OCI-LY7 (cell line): ENCODE results near the gene GBGT1. TPM values are rescaled to one million over a fixed set of nuclear protein-coding genes. Genes with fewer than 3 reads are reported as not detected.
"Not testable (repeated sequence)": the region's sequence is repeated elsewhere in the genome, so short reads cannot be mapped to it uniquely, and the experiment has no call there.

Source experiments
- BruUV-seq: library from RNA; stranded (reverse); fragments of 400-500 nt; replicated peaks from 2 replicates; lab custom pipeline; 2021; lab: Mats Ljungman, UMichigan
- CTCF ChIA-PET: fragments of 300-600 bp; sonication (Branson Sonifier 250); formaldehyde crosslinking; loops from one replicate; lab custom pipeline; 2022; ENCODE audit warnings: antibody characterized with exemption; ENCODE audit not compliant: unreplicated experiment; lab: Charles Lee
- POLR2A ChIA-PET: fragments of 300-600 bp; sonication (Branson Sonifier 250); formaldehyde crosslinking; loops from one replicate; lab custom pipeline; 2022; ENCODE audit warnings: antibody characterized with exemption; lab: Charles Lee
- DNase-seq: peaks from one replicate; pipeline ENCODE4 v3.0.0-alpha.2; 2015; ENCODE audit warnings: low spot score
- H2AFZ ChIP-seq: fragments of 200-600 bp; sonication (generic), shearing (Covaris generic); 2 replicates; pipeline ENCODE4 v1.6.1; 2014; ENCODE audit warnings: mild to moderate bottlenecking, antibody characterized with exemption, low read length, moderate library complexity
- H3K27ac ChIP-seq: fragments of 200-600 bp; sonication (generic); 2 replicates; pipeline ENCODE4 v1.5.1; 2014; ENCODE audit warnings: mixed run types, low read depth, mild to moderate bottlenecking, moderate library complexity, low read length, inconsistent platforms; ENCODE audit not compliant: poor library complexity, severe bottlenecking
- H3K36me3 ChIP-seq: fragments of 200-600 bp; sonication (generic); 2 replicates; pipeline ENCODE4 v1.6.1; 2014; ENCODE audit warnings: mild to moderate bottlenecking, antibody characterized with exemption, low read length, moderate library complexity, mixed read lengths; ENCODE audit not compliant: insufficient read depth
- H3K4me1 ChIP-seq: fragments of 200-600 bp; sonication (generic); 2 replicates; pipeline ENCODE4 v1.5.1; 2014; ENCODE audit warnings: mild to moderate bottlenecking, low read length; ENCODE audit not compliant: insufficient read depth, poor library complexity, severe bottlenecking
- H3K4me2 ChIP-seq: fragments of 200-600 bp; sonication (generic); 2 replicates; pipeline ENCODE4 v1.6.1; 2014; ENCODE audit warnings: mild to moderate bottlenecking, low read length
- H3K4me3 ChIP-seq: fragments of 200-600 bp; sonication (generic); 2 replicates; pipeline ENCODE4 v1.5.1; 2014; ENCODE audit warnings: mild to moderate bottlenecking, low read depth, low read length; ENCODE audit not compliant: poor library complexity, severe bottlenecking
- H3K79me2 ChIP-seq: fragments of 200-600 bp; sonication (generic); 2 replicates; pipeline ENCODE4 v1.6.1; 2016; ENCODE audit warnings: low read depth, mild to moderate bottlenecking, low read length, moderate library complexity, mixed read lengths; ENCODE audit not compliant: insufficient read depth
- H3K9me2 ChIP-seq: fragments of 200-600 bp; sonication (generic); 2 replicates; pipeline ENCODE4 v1.6.1; 2016; ENCODE audit warnings: mild to moderate bottlenecking, low read length, mixed read lengths; ENCODE audit not compliant: insufficient read depth
- H3K9me3 ChIP-seq: fragments of 200-600 bp; sonication (generic); 2 replicates; pipeline ENCODE4 v1.6.1; 2014; ENCODE audit warnings: mild to moderate bottlenecking, mixed run types, low read length, mixed read lengths
- H4K20me1 ChIP-seq: fragments of 200-600 bp; sonication (generic); 2 replicates; pipeline ENCODE4 v1.6.1; 2014; ENCODE audit warnings: mild to moderate bottlenecking, antibody characterized with exemption, low read length, moderate library complexity, mixed read lengths; ENCODE audit not compliant: insufficient read depth
- EZH2phosphoT487 ChIP-seq: fragments of 200-600 bp; sonication (generic); IDR thresholded peaks from 2 replicates; pipeline ENCODE4 v1.6.1; 2018; ENCODE audit warnings: low read depth, borderline replicate concordance, mild to moderate bottlenecking, mixed run types, antibody characterized with exemption, low read length, moderate library complexity, mixed read lengths
- intact Hi-C: fragments of 100-400 bp; cut with micrococcal nuclease; formaldehyde crosslinking; loops from one replicate; pipeline ENCODE4 v1.10.0; 2022; ENCODE audit not compliant: unreplicated experiment
- total RNA-seq, 2 experiments: library from RNA; depleted of rRNA in 1 of 2; stranded (reverse); fragments of >200 nt in 1 of 2; shearing (Covaris generic) in 1 of 2; gene quantifications; 2 replicates each; pipeline ENCODE4 v1.2.3, GENCODE V29; 2014 to 2022
- TF ChIP-seq, protein P1 (sequence below): fragments of 200-600 bp; sonication (generic); conservative IDR thresholded peaks from 2 replicates; pipeline ENCODE4 v1.5.1; 2014; ENCODE audit warnings: mild to moderate bottlenecking, antibody characterized with exemption, low read length, moderate library complexity, mixed read lengths

The GBGT1 gene
- total RNA-seq, 2 experiments from 2014 or later, result 2.1 to 5.9 TPM

DNA sequence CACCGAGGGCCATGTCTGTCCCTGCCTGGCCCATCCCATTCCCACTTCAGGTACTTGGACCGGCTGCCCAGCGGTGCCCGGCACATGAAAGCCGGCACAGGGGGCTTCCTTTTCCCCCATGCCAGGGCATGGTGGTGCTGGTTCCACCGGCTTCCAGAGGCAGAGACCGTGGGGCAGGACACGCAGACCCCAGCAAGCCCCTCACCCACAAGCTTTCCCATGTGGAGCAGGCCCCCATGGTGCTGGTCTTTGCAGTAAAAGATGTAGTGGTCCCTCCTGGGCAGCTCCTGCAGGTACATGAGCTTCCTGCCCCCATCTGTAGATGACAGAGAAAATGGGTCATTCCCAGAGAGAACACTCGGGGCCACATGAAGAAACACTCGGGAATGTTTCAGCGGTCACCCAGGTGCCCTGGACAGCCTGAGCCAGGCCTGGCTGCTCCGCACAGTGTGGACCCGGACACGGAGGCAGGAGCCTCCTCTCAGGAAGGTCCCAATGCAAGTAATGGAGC, 43.4 kb upstream of the GBGT1 start:
- no peak overlapping the region for H3K4me3 ChIP-seq
- H3K36me3 ChIP-seq, result no peaks in the 10 kb centered on the region
- no peak overlapping the region for H2AFZ ChIP-seq
- H3K9me2 ChIP-seq, result no peaks in the 10 kb centered on the region
- no peak for TF ChIP-seq EZH2phosphoT487
- TF ChIP-seq, protein P1, sequence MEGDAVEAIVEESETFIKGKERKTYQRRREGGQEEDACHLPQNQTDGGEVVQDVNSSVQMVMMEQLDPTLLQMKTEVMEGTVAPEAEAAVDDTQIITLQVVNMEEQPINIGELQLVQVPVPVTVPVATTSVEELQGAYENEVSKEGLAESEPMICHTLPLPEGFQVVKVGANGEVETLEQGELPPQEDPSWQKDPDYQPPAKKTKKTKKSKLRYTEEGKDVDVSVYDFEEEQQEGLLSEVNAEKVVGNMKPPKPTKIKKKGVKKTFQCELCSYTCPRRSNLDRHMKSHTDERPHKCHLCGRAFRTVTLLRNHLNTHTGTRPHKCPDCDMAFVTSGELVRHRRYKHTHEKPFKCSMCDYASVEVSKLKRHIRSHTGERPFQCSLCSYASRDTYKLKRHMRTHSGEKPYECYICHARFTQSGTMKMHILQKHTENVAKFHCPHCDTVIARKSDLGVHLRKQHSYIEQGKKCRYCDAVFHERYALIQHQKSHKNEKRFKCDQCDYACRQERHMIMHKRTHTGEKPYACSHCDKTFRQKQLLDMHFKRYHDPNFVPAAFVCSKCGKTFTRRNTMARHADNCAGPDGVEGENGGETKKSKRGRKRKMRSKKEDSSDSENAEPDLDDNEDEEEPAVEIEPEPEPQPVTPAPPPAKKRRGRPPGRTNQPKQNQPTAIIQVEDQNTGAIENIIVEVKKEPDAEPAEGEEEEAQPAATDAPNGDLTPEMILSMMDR, result no peak
- H4K20me1 ChIP-seq, result no peaks in the 10 kb centered on the region
- CTCF ChIA-PET, result no interaction called here
- no peaks in the 10 kb centered on the region for H3K79me2 ChIP-seq
- DNase-seq, result no peak
- no peak overlapping the region for H3K27ac ChIP-seq
- H3K4me2 ChIP-seq, result no peak overlapping the region
- intact Hi-C loops, result no loop called here
- H3K9me3 ChIP-seq, result no peaks in the 10 kb centered on the region
- POLR2A ChIA-PET, result no interaction called here
- H3K4me1 ChIP-seq, result no peaks in the 10 kb centered on the region
- BruUV-seq, result no TSS peak

GRCh38 chr9:133205996-133206931, 42.5 kb upstream of the GBGT1 start:
- no peak overlapping the region for H3K4me3 ChIP-seq
- no peak overlapping the region for H2AFZ ChIP-seq
- no peak overlapping the region for H3K4me2 ChIP-seq
- H3K36me3 ChIP-seq, result no peaks in the 10 kb centered on the region
- no peaks in the 10 kb centered on the region for H4K20me1 ChIP-seq
- TF ChIP-seq, protein P1, result no peak
- no peak for TF ChIP-seq EZH2phosphoT487
- CTCF ChIA-PET, result no interaction called here
- no peaks in the 10 kb centered on the region for H3K9me3 ChIP-seq
- POLR2A ChIA-PET, result no interaction called here
- no peaks in the 10 kb centered on the region for H3K9me2 ChIP-seq
- intact Hi-C loops, result no loop called here
- no peaks in the 10 kb centered on the region for H3K4me1 ChIP-seq
- no TSS peak for BruUV-seq
- H3K27ac ChIP-seq, result no peak overlapping the region
- no peak for DNase-seq
- H3K79me2 ChIP-seq, result no peaks in the 10 kb centered on the region

DNA sequence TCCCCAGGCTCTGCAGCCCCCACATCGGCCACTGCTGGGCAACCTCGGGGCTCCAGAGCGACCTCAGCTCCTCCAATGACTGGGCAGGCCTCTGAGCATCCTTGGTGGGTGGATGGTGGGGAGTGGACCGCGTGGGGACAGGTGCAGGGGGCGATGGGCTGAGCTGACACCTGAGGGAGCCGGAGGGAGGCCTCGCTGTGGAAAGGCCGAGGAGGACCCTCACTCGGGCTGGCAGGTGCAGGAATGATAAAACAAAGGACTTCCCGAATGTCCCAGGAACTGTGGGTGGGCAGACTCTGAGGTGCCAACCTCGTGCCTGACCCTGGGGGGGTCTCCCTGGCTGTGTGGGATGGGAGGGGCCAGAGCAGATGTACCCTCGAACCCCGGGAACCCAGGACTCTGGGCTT, 41.8 kb upstream of the GBGT1 start:
- H3K27ac ChIP-seq, H3K4me2 ChIP-seq, POLR2A ChIA-PET, H3K4me1 ChIP-seq, CTCF ChIA-PET, H3K4me3 ChIP-seq, H3K79me2 ChIP-seq, H4K20me1 ChIP-seq, intact Hi-C loops, H3K9me3 ChIP-seq, H2AFZ ChIP-seq, H3K36me3 ChIP-seq, DNase-seq, BruUV-seq, H3K9me2 ChIP-seq: not testable (repeated sequence)
